AG04449 (cell line): ENCODE measurements around the gene TFCP2.

Experiments
- CTCF ChIA-PET: fragments of 350-600 bp; formaldehyde crosslinking; extraction: SDS; loops from one replicate; lab custom pipeline; 2021; ENCODE audit warnings: antibody characterized with exemption; lab: Yijun Ruan, JAX
- POLR2A ChIA-PET: fragments of 400-600, 350-600 bp; formaldehyde crosslinking; extraction: SDS; loops from one replicate; lab custom pipeline; 2020; ENCODE audit warnings: antibody characterized with exemption, inconsistent platforms; lab: Yijun Ruan, JAX
- DNase-seq: peaks from one replicate; pipeline ENCODE4 v3.0.0-alpha.2; 2010; ENCODE audit warnings: low read depth, low spot score
- H3K4me3 ChIP-seq: 2 replicates; pipeline ENCODE4 v1.5.1; 2011; ENCODE audit warnings: low read depth, mild to moderate bottlenecking, control low read depth, low read length
- CTCF ChIP-seq: IDR thresholded peaks from one replicate; pipeline ENCODE4 v1.5.1; 2011; ENCODE audit warnings: mild to moderate bottlenecking, moderate library complexity, low read length, control low read depth, inconsistent platforms; ENCODE audit not compliant: insufficient read depth; ENCODE audit errors: missing control alignments

The TFCP2 gene

DNA sequence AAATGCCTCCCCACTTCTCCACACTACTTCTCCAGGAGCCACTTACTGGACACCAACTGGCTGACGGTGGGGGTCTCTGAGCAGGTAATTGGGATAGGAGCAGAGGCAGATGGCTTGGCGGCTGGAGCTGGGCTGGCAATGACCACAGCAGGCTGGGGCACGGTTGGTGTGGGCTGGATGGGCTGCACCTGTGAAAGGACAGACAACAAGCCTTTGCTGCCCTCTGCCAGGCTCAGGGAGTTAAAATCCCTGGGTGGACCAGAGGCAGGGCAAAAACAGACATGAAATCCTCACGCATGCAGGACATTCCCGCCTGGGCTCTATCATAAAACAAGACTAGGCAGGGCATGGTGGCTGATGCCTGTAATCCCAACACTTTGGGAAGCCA lies 19.3 kb upstream of the TFCP2 start:
- CTCF ChIA-PET, result no interaction called here

GRCh38 chr12:51191516-51192283 lies 18.8 kb upstream of the TFCP2 start:
- DNase-seq, result no peak
- POLR2A ChIA-PET, result no interaction called here
- TF ChIP-seq CTCF, result no peak
- CTCF ChIA-PET, result no interaction called here
- no peak overlapping the region for H3K4me3 ChIP-seq

More for the DNA sequence above, 19.3 kb upstream of the TFCP2 start:
- POLR2A ChIA-PET, result no interaction called here
- no peak for TF ChIP-seq CTCF
- H3K4me3 ChIP-seq, result no peak overlapping the region
- no peak for DNase-seq

DNA sequence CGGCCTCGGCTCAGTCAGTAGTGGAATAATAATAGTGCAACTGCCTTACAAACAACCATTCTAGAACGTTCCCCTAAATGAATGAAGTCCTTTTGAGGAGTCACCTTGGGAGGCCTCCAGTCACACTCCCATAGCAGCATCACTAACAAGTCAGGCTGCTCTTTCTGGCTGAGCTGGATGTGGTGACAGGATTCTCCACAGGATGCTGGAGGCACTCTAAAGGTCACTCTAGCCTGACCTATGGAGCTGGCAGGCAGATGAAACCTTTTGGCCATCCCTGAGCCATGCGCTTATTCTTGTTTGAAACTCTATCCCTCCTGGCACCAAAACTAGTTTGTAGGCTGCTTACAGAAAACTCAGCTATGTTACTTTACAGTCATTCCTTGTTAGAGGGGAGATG lies 17.9 kb upstream of the TFCP2 start:
- DNase-seq, result no peak
- POLR2A ChIA-PET, result no interaction called here
- H3K4me3 ChIP-seq, result no peak overlapping the region
- TF ChIP-seq CTCF, result no peak
- CTCF ChIA-PET, result no interaction called here

GRCh38 chr12:51189790-51190355 lies 16.9 kb upstream of the TFCP2 start:
- DNase-seq, result no peak
- TF ChIP-seq CTCF, result no peak
- no peak overlapping the region for H3K4me3 ChIP-seq
- ChIA-PET CTCF (no interaction called here), POLR2A (no interaction called here)

- no peak for TF ChIP-seq CTCF
- CTCF ChIA-PET, result interaction anchor here (0.9 kb wide), 1 partner anchor 219 kb away, joined by 3 read pairs; no protein-coding TSS in a partner anchor
- no peak overlapping the region for H3K4me3 ChIP-seq
- DNase-seq, result no peak
- POLR2A ChIA-PET, result no interaction called here
Observed at GRCh38 chr12:51188359-51189051, 15.6 kb upstream of the TFCP2 start.
